ENCODE results near the gene REEP1. TPM values are rescaled to one million over a fixed set of nuclear protein-coding genes. Genes with fewer than 3 reads are reported as not detected.

Gene REEP1
- total and polyA plus RNA-seq, 2 experiments from 2014 or later, result 21.5 to 26.5 TPM

GRCh38 chr2:86170449-86170848 lies 167.0 kb downstream of the REEP1 start:
- Histone ChIP-seq H2AFZ (no peak overlapping the region), H3K4me2 (no peak overlapping the region), H3K4me1 (ENCODE audit: insufficient read depth) (peaks cover 6% of the 10 kb centered on the region), H3K79me2 (no peaks in the 10 kb centered on the region), H3K9me3 (ENCODE audit: low read depth) (no peaks in the 10 kb centered on the region), H3K4me3 (no peak overlapping the region), H3K27me3 (no peaks in the 10 kb centered on the region), H3K36me3 (replicated peaks; ENCODE audit: insufficient read depth, low read depth) (no peaks in the 10 kb centered on the region), H4K20me1 (ENCODE audit: insufficient read depth, poor library complexity, severe bottlenecking) (no peaks in the 10 kb centered on the region), H3K27ac (no peak overlapping the region), H3K9me2 (replicated peaks; ENCODE audit: insufficient read depth) (no peaks in the 10 kb centered on the region)
- WGBS (ENCODE audit: low lambda C conversion rate, missing lambda C conversion rate), result 97% methylated on average over 4 of the region's 4 CpGs
- TF ChIP-seq EZH2 (IDR thresholded peaks at IDR 0.05; ENCODE audit: borderline replicate concordance) (no peak), EZH2phosphoT487 (IDR thresholded peaks at IDR 0.05; ENCODE audit: low read depth, severe bottlenecking, unreplicated experiment) (no peak)
- TF ChIP-seq, protein P1, sequence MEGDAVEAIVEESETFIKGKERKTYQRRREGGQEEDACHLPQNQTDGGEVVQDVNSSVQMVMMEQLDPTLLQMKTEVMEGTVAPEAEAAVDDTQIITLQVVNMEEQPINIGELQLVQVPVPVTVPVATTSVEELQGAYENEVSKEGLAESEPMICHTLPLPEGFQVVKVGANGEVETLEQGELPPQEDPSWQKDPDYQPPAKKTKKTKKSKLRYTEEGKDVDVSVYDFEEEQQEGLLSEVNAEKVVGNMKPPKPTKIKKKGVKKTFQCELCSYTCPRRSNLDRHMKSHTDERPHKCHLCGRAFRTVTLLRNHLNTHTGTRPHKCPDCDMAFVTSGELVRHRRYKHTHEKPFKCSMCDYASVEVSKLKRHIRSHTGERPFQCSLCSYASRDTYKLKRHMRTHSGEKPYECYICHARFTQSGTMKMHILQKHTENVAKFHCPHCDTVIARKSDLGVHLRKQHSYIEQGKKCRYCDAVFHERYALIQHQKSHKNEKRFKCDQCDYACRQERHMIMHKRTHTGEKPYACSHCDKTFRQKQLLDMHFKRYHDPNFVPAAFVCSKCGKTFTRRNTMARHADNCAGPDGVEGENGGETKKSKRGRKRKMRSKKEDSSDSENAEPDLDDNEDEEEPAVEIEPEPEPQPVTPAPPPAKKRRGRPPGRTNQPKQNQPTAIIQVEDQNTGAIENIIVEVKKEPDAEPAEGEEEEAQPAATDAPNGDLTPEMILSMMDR (IDR thresholded peaks at IDR 0.05; ENCODE audit: poor library complexity), result no peak
- DNase-seq (ENCODE audit: low spot score), result no peak

Small RNA genes within 50 kb of the gene (microRNA-seq; reads per million reads assigned to microRNA genes)
- gene MIR4779, result not detected

Small RNA genes within 50 kb of the gene (small RNA-seq; reads per million reads assigned to genes)
- gene MIR4779, result not detected
- gene RF00096, result not detected
- not detected for gene RF00413

Other genes with a start within 250 kb of the REEP1 start
- gene POLR1A, start 231.7 kb downstream of the REEP1 start, total RNA-seq, result 19.0 and 19.1 TPM in 2 replicates
- gene POLR1A, start 231.7 kb downstream of the REEP1 start, polyA plus RNA-seq, result 6.3 and 7.8 TPM in 2 replicates
- 78.6 and 92.1 TPM in 2 replicates for gene PTCD3, start 231.4 kb downstream of the REEP1 start, total RNA-seq
- 54.2 and 59.2 TPM in 2 replicates for gene PTCD3, start 231.4 kb downstream of the REEP1 start, polyA plus RNA-seq
- gene IMMT, start 142.2 kb downstream of the REEP1 start, total RNA-seq, result 60.1 and 63.2 TPM in 2 replicates
- gene IMMT, start 142.2 kb downstream of the REEP1 start, polyA plus RNA-seq, result 67.9 and 70.7 TPM in 2 replicates
- 22.4 and 33.1 TPM in 2 replicates for gene MRPL35, start 138.2 kb downstream of the REEP1 start, total RNA-seq
- gene MRPL35, start 138.2 kb downstream of the REEP1 start, polyA plus RNA-seq, result 23.9 and 36.8 TPM in 2 replicates
- 37.5 and 41.3 TPM in 2 replicates for gene KDM3A, start 103.7 kb upstream of the REEP1 start, total RNA-seq
- gene KDM3A, start 103.7 kb upstream of the REEP1 start, polyA plus RNA-seq, result 13.8 and 15.3 TPM in 2 replicates
- 57.0 and 68.0 TPM in 2 replicates for gene CHMP3, start 225.8 kb upstream of the REEP1 start, total RNA-seq
- 74.4 and 75.5 TPM in 2 replicates for gene CHMP3, start 225.8 kb upstream of the REEP1 start, polyA plus RNA-seq

All from hepatocyte (in vitro differentiated cells).